ENCODE measurements around the gene EPB42. TPM values are rescaled to one million over a fixed set of nuclear protein-coding genes. Genes with fewer than 3 reads are reported as not detected.

Gene EPB42
- total and polyA plus RNA-seq, 4 donors = 0.60 TPM; not detected in 3

DNA sequence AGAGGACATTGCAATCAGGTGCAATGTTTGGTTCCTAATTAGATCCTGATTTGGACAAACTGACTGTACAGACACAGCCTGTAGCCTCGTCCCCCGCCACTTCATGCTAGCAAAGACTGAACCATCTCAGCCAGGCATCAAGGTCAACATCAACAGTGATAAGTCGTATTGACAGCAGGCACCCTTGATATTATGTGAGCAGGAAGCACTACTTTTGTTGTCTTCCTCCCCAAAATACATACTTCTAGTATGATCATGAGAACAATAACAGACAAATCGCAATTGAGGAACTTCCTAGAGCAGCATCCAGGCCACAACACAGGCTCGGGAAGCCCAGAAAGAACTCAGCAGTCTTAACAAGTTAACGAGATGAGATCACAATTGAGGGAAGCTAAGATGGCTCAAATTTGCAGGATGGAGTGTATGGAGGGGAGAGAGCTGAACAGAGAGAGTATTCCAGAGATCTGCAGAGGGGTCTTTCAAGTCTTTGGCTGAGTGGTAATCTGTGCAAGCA is 25.5 kb upstream of the EPB42 start:
- no peak for ATAC-seq (ENCODE audit: low FRiP score)

DNA sequence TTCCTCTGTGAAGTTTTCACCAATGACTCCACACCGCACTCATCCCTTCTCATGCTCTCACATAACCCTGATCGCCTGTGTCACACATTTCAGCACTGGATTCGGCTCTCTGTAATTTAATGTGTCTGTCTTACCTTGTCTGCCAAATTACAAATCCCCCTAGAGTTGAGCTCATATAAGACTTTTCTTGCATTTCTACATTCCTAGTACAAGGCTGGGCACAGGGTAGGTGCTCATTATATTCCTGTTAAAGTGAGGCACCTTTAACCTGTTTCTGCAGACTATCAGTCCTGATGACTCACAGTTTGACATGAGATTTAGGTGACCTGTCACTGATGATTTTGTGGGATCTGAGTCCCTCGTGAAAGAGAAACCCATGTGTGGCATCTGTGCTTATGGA is 23.3 kb upstream of the EPB42 start:
- H3K4me3 ChIP-seq (ENCODE audit: low read length in 2 of 2) = no peak overlapping the region
- no peaks in the 10 kb centered on the region for H3K9me3 ChIP-seq (ENCODE audit: control insufficient read depth, low read length)
- ATAC-seq (ENCODE audit: low FRiP score) (no peak), DNase-seq (no peak)
- WGBS, 2 donors = 91 to 92% methylated on average over 4 of the region's 4 CpGs
- no peaks in the 10 kb centered on the region for H3K4me1 ChIP-seq (ENCODE audit: control insufficient read depth in 1 of 2, insufficient read depth in 2 of 2, low read length in 2 of 2)
- intact Hi-C loops (cut with DNase I) = no loop called here
- no peaks in the 10 kb centered on the region for H3K27me3 ChIP-seq (ENCODE audit: control insufficient read depth in 1 of 2, insufficient read depth in 2 of 2, low read length in 1 of 2)
- no peaks in the 10 kb centered on the region for H3K36me3 ChIP-seq (ENCODE audit: control insufficient read depth in 1 of 2, insufficient read depth in 2 of 2, low read length in 1 of 2)
- H3K27ac ChIP-seq (ENCODE audit: low read depth in 1 of 2, low read length in 2 of 2) = no peak overlapping the region

More for the DNA sequence above, 25.5 kb upstream of the EPB42 start:
- Histone ChIP-seq H3K27ac (ENCODE audit: low read depth in 1 of 2, low read length in 2 of 2) (no peak overlapping the region), H3K36me3 (ENCODE audit: control insufficient read depth in 1 of 2, insufficient read depth in 2 of 2, low read length in 1 of 2) (no peaks in the 10 kb centered on the region), H3K27me3 (ENCODE audit: control insufficient read depth in 1 of 2, insufficient read depth in 2 of 2, low read length in 1 of 2) (no peaks in the 10 kb centered on the region), H3K9me3 (ENCODE audit: control insufficient read depth, low read length) (no peaks in the 10 kb centered on the region), H3K4me1 (ENCODE audit: control insufficient read depth in 1 of 2, insufficient read depth in 2 of 2, low read length in 2 of 2) (no peaks in the 10 kb centered on the region), H3K4me3 (ENCODE audit: low read length in 2 of 2) (no peak overlapping the region)
- 80 to 88% methylated on average over 6 of the region's 6 CpGs for WGBS, 2 donors
- no peak for DNase-seq
- intact Hi-C loops (cut with DNase I) = no loop called here

DNA sequence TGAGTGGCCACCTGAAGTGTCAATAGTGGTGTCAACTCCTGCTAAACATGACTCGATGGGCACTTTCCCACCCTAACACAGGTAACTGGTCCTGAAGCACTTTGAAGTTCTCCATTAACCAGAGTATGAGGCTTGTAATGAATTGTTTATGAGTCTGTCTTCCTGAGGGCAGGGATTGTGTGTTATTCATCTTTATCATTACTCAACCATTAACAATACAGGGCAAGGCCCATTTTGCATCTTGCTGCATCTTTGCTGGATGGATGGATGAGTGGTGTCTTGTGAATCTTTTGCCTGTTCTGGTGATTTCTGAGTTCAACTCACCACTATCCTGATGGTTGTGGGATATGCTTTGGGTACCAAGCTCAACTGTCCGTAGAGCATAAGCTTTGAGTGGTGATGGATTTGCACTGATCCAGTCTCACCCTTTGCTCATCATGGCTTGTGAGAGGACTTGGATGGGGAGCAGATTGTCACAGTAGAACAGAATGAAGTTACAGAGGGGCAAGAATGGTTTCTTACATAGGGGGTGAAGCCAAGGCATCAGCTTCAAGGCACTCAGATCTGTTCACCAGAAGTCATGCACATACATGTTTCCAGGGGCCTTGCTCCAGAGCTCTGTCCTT is 22.3 kb upstream of the EPB42 start:
- Histone ChIP-seq H3K36me3 (ENCODE audit: control insufficient read depth in 1 of 2, insufficient read depth in 2 of 2, low read length in 1 of 2) (no peaks in the 10 kb centered on the region), H3K27ac (ENCODE audit: low read depth in 1 of 2, low read length in 2 of 2) (no peak overlapping the region), H3K4me1 (ENCODE audit: control insufficient read depth in 1 of 2, insufficient read depth in 2 of 2, low read length in 2 of 2) (no peaks in the 10 kb centered on the region), H3K9me3 (ENCODE audit: control insufficient read depth, low read length) (no peaks in the 10 kb centered on the region), H3K27me3 (ENCODE audit: control insufficient read depth in 1 of 2, insufficient read depth in 2 of 2, low read length in 1 of 2) (no peaks in the 10 kb centered on the region), H3K4me3 (ENCODE audit: low read length in 2 of 2) (no peak overlapping the region)
- WGBS, 2 donors = 99 to 100% methylated on average over 2 of the region's 2 CpGs
- DNase-seq = no peak
- no peak for ATAC-seq (ENCODE audit: low FRiP score)
- intact Hi-C loops (cut with DNase I) = no loop called here

DNA sequence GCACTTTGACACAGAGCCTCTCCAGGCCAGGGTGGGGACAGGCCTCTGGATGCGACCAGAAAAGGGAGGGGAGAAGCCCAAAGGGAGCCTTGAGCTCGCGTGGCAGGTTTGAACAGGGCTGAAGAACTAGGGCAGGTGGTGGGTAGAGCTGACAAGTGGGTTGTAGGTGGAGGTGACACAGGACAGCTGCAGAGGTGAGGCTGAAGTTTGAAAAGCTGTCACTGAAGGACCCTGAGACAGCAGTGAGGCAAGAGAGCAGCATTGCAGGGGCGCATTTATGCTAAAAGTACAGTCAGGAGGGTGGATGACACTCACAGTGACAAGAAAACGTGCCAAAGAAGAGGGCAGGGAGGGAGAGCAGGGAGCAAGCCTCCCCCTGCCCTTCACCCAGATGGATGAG is 21.8 kb upstream of the EPB42 start:
- Histone ChIP-seq H3K4me3 (ENCODE audit: low read length in 2 of 2) (no peak overlapping the region), H3K27me3 (ENCODE audit: control insufficient read depth in 1 of 2, insufficient read depth in 2 of 2, low read length in 1 of 2) (no peaks in the 10 kb centered on the region), H3K27ac (ENCODE audit: low read depth in 1 of 2, low read length in 2 of 2) (no peak overlapping the region), H3K4me1 (ENCODE audit: control insufficient read depth in 1 of 2, insufficient read depth in 2 of 2, low read length in 2 of 2) (no peaks in the 10 kb centered on the region), H3K9me3 (ENCODE audit: control insufficient read depth, low read length) (no peaks in the 10 kb centered on the region), H3K36me3 (ENCODE audit: control insufficient read depth in 1 of 2, insufficient read depth in 2 of 2, low read length in 1 of 2) (no peaks in the 10 kb centered on the region)
- WGBS, 2 donors = 93% methylated on average over 5 of the region's 5 CpGs
- no peak for DNase-seq
- no peak for ATAC-seq (ENCODE audit: low FRiP score)
- intact Hi-C loops (cut with DNase I) = no loop called here

DNA sequence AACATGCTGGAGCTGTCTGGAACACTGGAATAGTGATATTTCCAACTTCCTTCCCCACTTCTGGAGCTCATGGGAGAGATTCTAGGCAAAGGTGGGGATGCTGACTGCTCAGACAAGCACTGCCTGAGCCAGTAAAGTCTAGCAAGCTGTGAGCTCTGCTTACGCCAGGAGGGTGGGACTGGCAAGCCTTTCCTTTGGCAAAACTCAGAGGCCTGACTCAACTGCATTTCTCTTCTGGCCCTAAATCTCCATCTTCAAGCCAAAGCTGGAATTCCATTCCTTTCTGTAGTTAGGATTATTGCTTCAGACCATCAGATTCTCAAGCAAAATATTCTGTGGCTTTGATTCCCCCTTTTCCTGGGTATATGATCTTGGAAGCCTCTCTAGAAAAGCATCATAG is 20.3 kb upstream of the EPB42 start:
- peak; percentile 86 for ATAC-seq (ENCODE audit: low FRiP score)
- DNase-seq = peak; percentile 75 to 83
- WGBS, 2 donors = 5 to 7% methylated on average over 1 of the region's 1 CpG
- no peaks in the 10 kb centered on the region for H3K36me3 ChIP-seq (ENCODE audit: control insufficient read depth in 1 of 2, insufficient read depth in 2 of 2, low read length in 1 of 2)
- intact Hi-C loops (cut with DNase I) = no loop called here
- H3K27me3 ChIP-seq (ENCODE audit: control insufficient read depth in 1 of 2, insufficient read depth in 2 of 2, low read length in 1 of 2) = no peaks in the 10 kb centered on the region
- no peaks in the 10 kb centered on the region for H3K9me3 ChIP-seq (ENCODE audit: control insufficient read depth, low read length)
- no peak overlapping the region for H3K4me3 ChIP-seq (ENCODE audit: low read length in 2 of 2)
- no peaks in the 10 kb centered on the region for H3K4me1 ChIP-seq (ENCODE audit: control insufficient read depth in 1 of 2, insufficient read depth in 2 of 2, low read length in 2 of 2)
- H3K27ac ChIP-seq (ENCODE audit: low read depth in 1 of 2, low read length in 2 of 2) = no peak overlapping the region

DNA sequence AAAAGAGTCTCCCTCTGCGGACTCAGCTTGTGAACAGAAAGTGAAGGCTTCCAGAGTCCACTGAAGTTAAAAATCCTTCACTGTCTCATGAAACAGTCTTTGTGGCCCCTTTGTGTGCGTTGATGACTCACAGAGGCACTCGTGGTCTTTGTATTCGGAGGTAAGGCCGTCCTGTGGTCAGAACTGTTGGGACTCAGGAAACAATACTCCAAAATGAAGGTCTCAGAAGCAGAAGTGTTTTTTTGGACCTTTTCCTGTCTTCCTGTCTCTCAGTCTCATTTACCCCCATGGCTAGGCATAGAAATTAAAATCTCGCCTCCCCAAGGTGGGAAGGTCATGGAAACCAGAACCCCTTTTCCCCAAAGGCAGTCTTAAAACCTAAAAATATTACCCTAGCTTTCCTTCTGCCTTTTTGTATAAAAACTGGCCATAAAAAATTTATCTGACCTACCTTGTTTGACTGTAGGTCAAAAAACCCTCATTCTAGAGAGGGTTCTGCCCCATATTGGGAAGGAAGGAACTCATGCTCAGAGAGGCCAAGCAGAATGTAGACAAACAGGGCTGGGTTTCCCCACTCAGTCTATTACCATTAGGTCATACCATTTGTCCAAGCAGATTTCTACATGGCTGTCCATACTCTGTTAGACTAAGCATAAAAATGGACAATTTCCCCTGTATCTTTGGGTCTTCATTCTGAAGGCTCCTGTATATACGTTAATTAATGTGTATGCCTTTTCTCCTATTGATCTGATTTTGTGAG is 19.1 kb upstream of the EPB42 start:
- H3K9me3 ChIP-seq (ENCODE audit: control insufficient read depth, low read length) = no peaks in the 10 kb centered on the region
- intact Hi-C loops (cut with DNase I) = no loop called here
- no peaks in the 10 kb centered on the region for H3K36me3 ChIP-seq (ENCODE audit: control insufficient read depth in 1 of 2, insufficient read depth in 2 of 2, low read length in 1 of 2)
- H3K27me3 ChIP-seq (ENCODE audit: control insufficient read depth in 1 of 2, insufficient read depth in 2 of 2, low read length in 1 of 2) = no peaks in the 10 kb centered on the region
- WGBS, 2 donors = 93 to 96% methylated on average over 7 of the region's 7 CpGs
- no peaks in the 10 kb centered on the region for H3K4me1 ChIP-seq (ENCODE audit: control insufficient read depth in 1 of 2, insufficient read depth in 2 of 2, low read length in 2 of 2)
- no peak for DNase-seq
- H3K4me3 ChIP-seq (ENCODE audit: low read length in 2 of 2) = no peak overlapping the region
- no peak for ATAC-seq (ENCODE audit: low FRiP score)
- no peak overlapping the region for H3K27ac ChIP-seq (ENCODE audit: low read depth in 1 of 2, low read length in 2 of 2)

DNA sequence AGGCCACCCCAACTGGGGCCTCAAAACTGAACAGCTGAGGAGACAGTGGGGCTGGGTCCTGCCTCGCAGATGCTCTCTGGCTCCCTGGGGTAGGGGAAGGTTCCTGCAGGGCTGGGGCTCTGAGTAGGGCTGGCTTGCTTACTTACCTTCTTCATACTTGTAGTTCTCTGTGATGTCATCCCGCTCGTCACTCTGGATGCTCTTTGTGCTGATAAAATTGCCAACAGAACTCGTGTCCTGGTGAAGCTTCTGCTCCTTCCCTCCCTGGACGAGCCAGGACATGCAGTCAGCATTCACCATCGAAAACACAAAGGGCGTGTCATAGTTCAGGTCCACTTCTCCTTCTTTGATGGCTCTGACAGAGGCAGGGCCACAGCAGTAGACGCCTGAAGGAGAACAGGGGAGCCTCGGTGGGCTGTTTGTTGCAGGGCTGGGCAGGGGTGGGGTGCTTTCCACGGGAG is 17.9 kb upstream of the EPB42 start:
- WGBS, 2 donors = 85 to 92% methylated on average over 10 of the region's 10 CpGs

DNA sequence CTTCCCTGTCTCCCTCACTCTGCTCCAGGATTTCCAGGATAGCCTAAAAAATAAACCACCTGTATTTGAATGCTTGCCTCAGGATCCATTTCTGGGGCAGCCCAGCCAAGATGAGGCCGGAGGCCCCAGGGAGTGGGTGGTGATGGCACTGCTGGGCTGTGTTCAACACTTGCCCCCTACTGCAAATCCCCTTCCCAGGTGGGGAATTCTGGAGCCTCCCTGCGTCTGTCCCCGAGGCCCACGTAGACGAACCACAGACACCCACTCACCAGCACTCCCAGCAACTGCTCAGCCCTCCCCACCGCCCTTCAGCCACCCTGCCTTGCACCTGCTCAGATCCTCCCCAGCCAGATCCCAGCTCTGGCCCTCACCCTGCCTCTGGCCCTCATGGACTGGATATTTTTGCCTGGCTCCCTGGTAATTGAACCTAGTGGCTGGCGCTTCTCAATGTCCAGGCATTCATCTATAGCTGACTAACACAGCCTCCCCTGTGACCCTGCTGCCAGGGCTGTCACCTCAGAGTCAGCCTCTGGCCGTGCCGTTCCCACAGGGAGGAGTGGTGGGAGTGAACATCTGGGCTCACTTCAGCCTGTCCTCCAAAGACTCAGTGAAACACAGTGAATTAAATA is 17.1 kb upstream of the EPB42 start:
- DNase-seq (no peak), ATAC-seq (ENCODE audit: low FRiP score) (no peak)
- 85 to 89% methylated on average over 9 of the region's 9 CpGs for WGBS, 2 donors
- Histone ChIP-seq H3K36me3 (ENCODE audit: control insufficient read depth in 1 of 2, insufficient read depth in 2 of 2, low read length in 1 of 2) (no peaks in the 10 kb centered on the region), H3K27ac (ENCODE audit: low read depth in 1 of 2, low read length in 2 of 2) (no peak overlapping the region), H3K4me3 (ENCODE audit: low read length in 2 of 2) (no peak overlapping the region), H3K27me3 (ENCODE audit: control insufficient read depth in 1 of 2, insufficient read depth in 2 of 2, low read length in 1 of 2) (no peaks in the 10 kb centered on the region), H3K9me3 (ENCODE audit: control insufficient read depth, low read length) (no peaks in the 10 kb centered on the region), H3K4me1 (ENCODE audit: control insufficient read depth in 1 of 2, insufficient read depth in 2 of 2, low read length in 2 of 2) (no peaks in the 10 kb centered on the region)
- intact Hi-C loops (cut with DNase I) = no loop called here

More for the DNA sequence above, 17.9 kb upstream of the EPB42 start:
- no peak for DNase-seq
- ATAC-seq (ENCODE audit: low FRiP score) = no peak
- intact Hi-C loops (cut with DNase I) = no loop called here
- no peak overlapping the region for H3K27ac ChIP-seq (ENCODE audit: low read depth in 1 of 2, low read length in 2 of 2)
- H3K4me1 ChIP-seq (ENCODE audit: control insufficient read depth in 1 of 2, insufficient read depth in 2 of 2, low read length in 2 of 2) = no peaks in the 10 kb centered on the region
- H3K27me3 ChIP-seq (ENCODE audit: control insufficient read depth in 1 of 2, insufficient read depth in 2 of 2, low read length in 1 of 2) = no peaks in the 10 kb centered on the region
- no peaks in the 10 kb centered on the region for H3K9me3 ChIP-seq (ENCODE audit: control insufficient read depth, low read length)
- no peaks in the 10 kb centered on the region for H3K36me3 ChIP-seq (ENCODE audit: control insufficient read depth in 1 of 2, insufficient read depth in 2 of 2, low read length in 1 of 2)
- H3K4me3 ChIP-seq (ENCODE audit: low read length in 2 of 2) = no peak overlapping the region
